B cell (primary cell): ENCODE data around the gene BPIFB3.

Source experiments
- CTCF ChIP-seq: fragments of 200-600 bp; IDR thresholded peaks from one replicate; pipeline ENCODE4 v1.8.0; 2022; ENCODE audit warnings: antibody characterized with exemption, mild to moderate bottlenecking
- EZH2 ChIP-seq: IDR thresholded peaks from 2 replicates; pipeline ENCODE4 v1.6.1; 2012; ENCODE audit warnings: borderline replicate concordance, low read depth, mild to moderate bottlenecking, moderate library complexity, low read length; ENCODE audit not compliant: insufficient read depth, poor library complexity, severe bottlenecking

- no peak for TF ChIP-seq CTCF
- no peak for TF ChIP-seq EZH2
Observed at GRCh38 chr20:33095249-33095648, 41.5 kb downstream of the BPIFB3 start.
